AG09319 (cell line): ENCODE results near the gene FXN.

Source experiments
- DNase-seq: peaks from one replicate; pipeline ENCODE4 v3.0.0-alpha.2; 2010; ENCODE audit warnings: low read depth; ENCODE audit errors: extremely low read depth
- TF ChIP-seq, protein P1 (sequence below): IDR thresholded peaks from 2 replicates; pipeline ENCODE4 v1.5.1; 2011; ENCODE audit warnings: low read depth, mild to moderate bottlenecking, inconsistent platforms, low read length, moderate library complexity

The FXN gene

DNA sequence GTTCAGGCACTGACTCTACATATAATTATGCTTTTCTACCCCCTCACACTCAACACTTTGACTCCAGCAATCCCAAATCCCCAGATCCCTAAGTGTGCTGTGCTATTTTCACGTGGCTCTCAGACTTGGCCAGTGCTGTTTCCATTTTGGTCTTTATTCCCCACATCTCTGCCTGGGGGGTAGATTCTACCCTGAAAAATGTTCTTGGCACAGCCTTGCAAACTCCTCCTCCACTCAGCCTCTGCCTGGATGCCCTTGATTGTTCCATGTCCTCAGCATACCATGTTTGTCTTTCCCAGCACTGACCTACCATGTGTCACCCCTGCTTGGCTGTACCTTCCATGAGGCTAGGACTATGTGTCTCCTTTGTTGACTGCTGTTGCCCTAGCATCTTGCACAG lies 43.0 kb downstream of the FXN start:
- no peak for DNase-seq

DNA sequence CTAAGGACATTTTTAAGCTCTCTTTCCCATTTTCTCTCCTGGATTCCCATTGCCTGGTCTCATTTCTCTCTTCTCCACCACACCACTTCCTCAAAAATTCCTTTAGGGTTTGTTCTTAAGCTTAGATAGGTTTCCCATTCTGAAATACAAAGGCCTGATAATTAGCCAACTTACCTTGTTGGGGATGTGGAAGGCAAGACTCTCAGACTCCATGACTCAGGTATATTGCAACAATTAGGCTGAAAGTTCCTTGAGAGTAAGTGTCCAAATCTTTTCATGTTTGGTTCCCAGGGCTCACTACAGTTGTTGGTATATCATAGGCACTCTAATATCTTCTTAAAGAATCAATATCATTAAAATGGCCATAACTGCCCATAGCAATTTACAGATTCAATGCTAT lies 43.6 kb downstream of the FXN start:
- no peak for DNase-seq

More for the DNA sequence above, 43.0 kb downstream of the FXN start:
- TF ChIP-seq, protein P1, sequence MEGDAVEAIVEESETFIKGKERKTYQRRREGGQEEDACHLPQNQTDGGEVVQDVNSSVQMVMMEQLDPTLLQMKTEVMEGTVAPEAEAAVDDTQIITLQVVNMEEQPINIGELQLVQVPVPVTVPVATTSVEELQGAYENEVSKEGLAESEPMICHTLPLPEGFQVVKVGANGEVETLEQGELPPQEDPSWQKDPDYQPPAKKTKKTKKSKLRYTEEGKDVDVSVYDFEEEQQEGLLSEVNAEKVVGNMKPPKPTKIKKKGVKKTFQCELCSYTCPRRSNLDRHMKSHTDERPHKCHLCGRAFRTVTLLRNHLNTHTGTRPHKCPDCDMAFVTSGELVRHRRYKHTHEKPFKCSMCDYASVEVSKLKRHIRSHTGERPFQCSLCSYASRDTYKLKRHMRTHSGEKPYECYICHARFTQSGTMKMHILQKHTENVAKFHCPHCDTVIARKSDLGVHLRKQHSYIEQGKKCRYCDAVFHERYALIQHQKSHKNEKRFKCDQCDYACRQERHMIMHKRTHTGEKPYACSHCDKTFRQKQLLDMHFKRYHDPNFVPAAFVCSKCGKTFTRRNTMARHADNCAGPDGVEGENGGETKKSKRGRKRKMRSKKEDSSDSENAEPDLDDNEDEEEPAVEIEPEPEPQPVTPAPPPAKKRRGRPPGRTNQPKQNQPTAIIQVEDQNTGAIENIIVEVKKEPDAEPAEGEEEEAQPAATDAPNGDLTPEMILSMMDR: no peak

DNA sequence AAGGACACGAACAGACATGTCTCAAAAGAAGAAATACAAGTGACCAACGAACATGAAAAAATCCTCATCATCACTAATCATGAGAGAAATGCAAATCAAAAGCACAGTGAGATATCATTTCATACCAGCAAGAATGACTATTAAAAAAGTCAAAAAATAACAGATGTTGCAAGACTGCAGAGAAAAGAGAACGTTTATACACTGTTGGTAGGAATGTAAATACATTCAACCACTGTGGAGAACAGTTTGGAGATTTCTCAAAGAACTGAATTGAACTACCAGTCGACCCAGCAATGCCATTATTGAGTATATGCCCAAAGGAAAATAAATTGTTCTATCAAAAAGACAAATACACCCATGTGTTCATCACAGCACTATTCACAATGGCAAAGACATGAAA lies 45.7 kb downstream of the FXN start:
- DNase-seq: no peak
- TF ChIP-seq, protein P1: no peak

More for the DNA sequence above, 43.6 kb downstream of the FXN start:
- TF ChIP-seq, protein P1: no peak

DNA sequence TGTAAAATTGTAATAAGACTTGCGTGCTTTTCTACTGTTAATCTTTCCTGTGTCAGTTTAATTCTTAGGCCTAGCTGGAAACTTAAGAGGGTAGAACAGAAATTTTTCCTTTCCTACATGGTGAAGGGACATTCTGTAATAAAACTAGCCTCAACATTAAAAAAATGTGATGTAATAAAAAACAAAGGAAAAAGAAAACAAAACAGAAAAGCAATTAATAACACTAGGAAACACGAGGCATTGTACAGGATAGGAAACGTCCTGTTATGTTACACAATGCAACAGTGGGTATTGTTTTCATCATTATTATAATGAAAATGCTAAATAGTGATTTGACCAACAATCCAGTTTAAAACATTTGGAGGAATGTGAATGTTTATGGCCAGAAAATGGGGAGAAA lies 47.8 kb downstream of the FXN start:
- TF ChIP-seq, protein P1: no peak
- DNase-seq: no peak

DNA sequence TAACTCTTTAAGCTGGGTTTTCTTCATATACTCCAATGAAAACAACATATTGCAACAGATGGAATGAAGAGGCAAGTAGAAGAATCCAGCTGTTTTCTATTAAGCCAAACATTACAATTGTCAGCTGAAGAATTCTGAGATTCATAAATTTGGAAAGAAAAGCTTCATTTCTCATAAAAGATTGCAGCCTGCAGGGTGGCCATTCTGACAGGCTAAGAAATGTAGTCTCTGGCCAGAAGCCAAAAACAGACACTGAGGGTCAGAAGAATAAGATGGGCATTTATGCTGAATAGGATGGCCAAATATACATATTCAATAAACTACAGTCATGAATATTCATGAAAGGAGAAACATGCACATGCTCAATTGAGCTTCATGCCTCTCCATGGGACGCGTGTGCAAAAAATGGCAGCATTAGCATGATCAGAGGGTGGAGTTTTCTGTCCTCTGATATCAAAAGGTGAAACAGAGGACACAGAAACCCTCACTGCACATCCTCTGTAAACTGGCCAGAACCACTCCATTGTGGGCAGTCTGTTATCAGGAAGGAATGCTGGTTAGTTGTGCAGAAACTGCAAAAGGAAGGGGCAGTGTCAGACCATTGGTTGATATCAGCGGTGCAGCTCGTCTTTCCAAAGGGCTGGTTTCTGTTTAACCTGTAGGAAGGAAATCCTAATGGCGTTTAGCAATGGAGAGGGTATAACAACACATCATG lies 50.2 kb downstream of the FXN start:
- TF ChIP-seq, protein P1: no peak
- DNase-seq: peak; percentile 39

DNA sequence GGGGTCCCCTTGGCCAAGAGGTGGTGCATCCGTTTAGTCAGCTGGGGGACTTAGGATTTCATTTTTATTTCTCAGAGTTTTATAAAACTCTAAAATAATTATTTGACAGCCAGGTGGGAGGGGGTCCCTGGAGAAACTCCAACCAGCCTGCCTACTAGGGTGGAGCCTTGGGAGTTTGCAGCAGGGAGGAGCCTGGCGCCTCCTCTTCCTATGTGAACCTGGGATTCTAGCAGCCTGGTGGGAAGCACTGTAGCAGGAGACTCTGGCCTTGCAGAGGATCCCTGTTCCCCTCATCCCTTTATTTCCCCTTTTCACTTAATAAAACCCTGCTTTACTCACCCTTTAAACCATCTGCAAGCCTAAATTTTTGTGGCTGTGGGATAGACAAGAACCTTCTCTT lies 50.8 kb downstream of the FXN start:
- DNase-seq: no peak
- TF ChIP-seq, protein P1: no peak

DNA sequence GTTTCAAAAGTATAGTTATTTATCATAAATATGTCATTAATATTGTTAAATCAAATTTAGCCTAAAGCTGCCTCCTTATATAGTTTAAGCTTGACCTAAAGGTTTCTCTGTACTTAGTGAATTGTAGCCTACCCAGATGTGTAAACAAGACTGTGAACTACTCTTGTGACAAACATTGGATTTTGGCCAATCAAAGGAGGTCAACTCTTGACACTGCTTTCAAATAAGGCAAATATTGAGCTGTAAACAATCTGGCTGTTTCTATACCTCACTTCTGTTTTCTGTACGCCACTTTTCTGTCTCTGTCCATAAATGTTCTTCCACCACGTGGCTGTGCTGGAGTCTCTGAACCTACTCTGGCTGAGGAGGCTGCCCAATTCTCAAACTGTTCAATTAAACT lies 51.2 kb downstream of the FXN start:
- TF ChIP-seq, protein P1: no peak
- DNase-seq: no peak
